Endothelial cell (in vitro differentiated cells): ENCODE data around the gene PCSK6. TPM values are rescaled to one million over a fixed set of nuclear protein-coding genes. Genes with fewer than 3 reads are reported as not detected.

ENCODE experiments used
- DNase-seq: peaks from one replicate; pipeline ENCODE4 v3.0.0; 2021; ENCODE audit warnings: low spot score
- H3K27ac Mint-ChIP-seq: one replicate; pipeline ENCODE4 v1.8.0; 2021; ENCODE audit warnings: mixed read lengths, inconsistent platforms; ENCODE audit not compliant: unreplicated experiment
- H3K27me3 Mint-ChIP-seq: one replicate; pipeline ENCODE4 v1.8.0; 2021; ENCODE audit warnings: mild to moderate bottlenecking, moderate library complexity, mixed read lengths, inconsistent platforms; ENCODE audit not compliant: unreplicated experiment
- H3K36me3 Mint-ChIP-seq: one replicate; pipeline ENCODE4 v1.8.0; 2021; ENCODE audit warnings: mild to moderate bottlenecking, low read depth, mixed read lengths, inconsistent platforms; ENCODE audit not compliant: unreplicated experiment
- H3K4me1 Mint-ChIP-seq: one replicate; pipeline ENCODE4 v1.8.0; 2021; ENCODE audit warnings: mild to moderate bottlenecking, mixed read lengths, inconsistent platforms; ENCODE audit not compliant: unreplicated experiment
- H3K4me3 Mint-ChIP-seq: one replicate; pipeline ENCODE4 v1.8.0; 2021; ENCODE audit warnings: mild to moderate bottlenecking, mixed read lengths, inconsistent platforms; ENCODE audit not compliant: unreplicated experiment
- H3K9me3 Mint-ChIP-seq: one replicate; pipeline ENCODE4 v1.8.0; 2021; ENCODE audit warnings: mixed read lengths, inconsistent platforms; ENCODE audit not compliant: unreplicated experiment
- CTCF ChIP-seq: fragments of 200-600 bp; sonication (generic); IDR thresholded peaks from one replicate; pipeline ENCODE4 v1.5.0; 2021; ENCODE audit warnings: antibody characterized with exemption; ENCODE audit not compliant: unreplicated experiment
- total RNA-seq: library from RNA; stranded (reverse); fragmentation: NEBNext Ultra II Directional; extraction: Animal tissue kit (Norgen Biotek cat#: 25700); gene quantifications from one replicate; pipeline ENCODE4 v1.2.1, GENCODE V29; 2021; ENCODE audit not compliant: unreplicated experiment

PCSK6 gene
- total RNA-seq, 1 donor from 2014 or later: 0.13 TPM

DNA sequence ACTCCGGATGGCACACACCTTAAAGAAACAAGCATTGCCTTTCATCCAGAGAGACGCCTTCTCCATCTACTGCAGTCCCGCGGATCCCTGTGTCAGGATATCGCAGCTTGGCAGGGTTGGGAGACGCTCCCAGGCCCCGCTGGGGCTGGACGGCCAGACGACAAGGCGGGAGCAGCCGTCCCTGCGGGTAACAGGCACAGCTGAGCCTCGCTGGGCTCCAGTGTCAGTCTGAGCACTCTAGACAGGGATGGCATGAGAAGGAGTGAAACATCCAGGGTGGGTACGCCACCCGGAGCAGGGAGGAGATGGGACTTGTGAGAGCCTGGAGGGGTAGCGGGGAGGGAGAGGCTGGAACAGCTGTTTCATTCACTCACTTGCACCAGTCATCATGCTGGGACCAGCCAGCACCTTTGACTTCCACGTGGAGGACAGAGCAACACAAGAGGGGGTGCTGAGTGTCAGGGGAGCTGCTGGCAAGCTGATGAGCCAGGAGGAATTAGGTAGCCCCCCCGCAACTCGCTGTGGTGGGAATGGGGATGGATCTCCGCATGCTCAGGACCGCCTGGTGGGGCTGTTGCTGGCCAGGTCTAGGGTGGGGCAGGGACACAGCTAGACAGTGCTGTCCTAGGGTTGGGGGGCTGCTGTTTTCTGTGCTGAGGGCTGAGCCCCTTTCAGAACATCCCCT lies 162.9 kb downstream of the PCSK6 start:
- peaks cover 33% of the 10 kb centered on the region for H3K27me3 Mint-ChIP-seq
- no peaks in the 10 kb centered on the region for H3K4me1 Mint-ChIP-seq
- no peak overlapping the region for H3K4me3 Mint-ChIP-seq
- peak overlapping the region; percentile 14 for H3K27ac Mint-ChIP-seq
- H3K36me3 Mint-ChIP-seq: no peaks in the 10 kb centered on the region
- DNase-seq: no peak
- no peaks in the 10 kb centered on the region for H3K9me3 Mint-ChIP-seq
- no peak for TF ChIP-seq CTCF

DNA sequence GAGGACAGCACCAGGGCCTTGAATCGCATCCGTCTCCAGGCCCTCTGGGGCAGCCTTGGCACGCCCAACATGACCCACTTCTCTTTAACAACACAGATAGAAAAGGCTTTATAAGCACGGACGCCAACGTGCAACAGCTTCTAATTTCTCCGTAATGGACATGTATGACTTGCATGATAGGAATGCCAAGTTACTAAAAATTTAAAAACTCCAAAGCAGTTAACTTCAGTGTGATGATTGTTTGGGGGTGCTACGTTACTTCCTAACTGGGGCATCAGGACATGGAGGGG lies 163.5 kb downstream of the PCSK6 start:
- no peak for TF ChIP-seq CTCF
- Mint-ChIP-seq H3K27me3 (peaks cover 37% of the 10 kb centered on the region), H3K27ac (no peak overlapping the region), H3K9me3 (no peaks in the 10 kb centered on the region), H3K36me3 (no peaks in the 10 kb centered on the region), H3K4me1 (no peaks in the 10 kb centered on the region), H3K4me3 (no peak overlapping the region)
- DNase-seq: no peak

DNA sequence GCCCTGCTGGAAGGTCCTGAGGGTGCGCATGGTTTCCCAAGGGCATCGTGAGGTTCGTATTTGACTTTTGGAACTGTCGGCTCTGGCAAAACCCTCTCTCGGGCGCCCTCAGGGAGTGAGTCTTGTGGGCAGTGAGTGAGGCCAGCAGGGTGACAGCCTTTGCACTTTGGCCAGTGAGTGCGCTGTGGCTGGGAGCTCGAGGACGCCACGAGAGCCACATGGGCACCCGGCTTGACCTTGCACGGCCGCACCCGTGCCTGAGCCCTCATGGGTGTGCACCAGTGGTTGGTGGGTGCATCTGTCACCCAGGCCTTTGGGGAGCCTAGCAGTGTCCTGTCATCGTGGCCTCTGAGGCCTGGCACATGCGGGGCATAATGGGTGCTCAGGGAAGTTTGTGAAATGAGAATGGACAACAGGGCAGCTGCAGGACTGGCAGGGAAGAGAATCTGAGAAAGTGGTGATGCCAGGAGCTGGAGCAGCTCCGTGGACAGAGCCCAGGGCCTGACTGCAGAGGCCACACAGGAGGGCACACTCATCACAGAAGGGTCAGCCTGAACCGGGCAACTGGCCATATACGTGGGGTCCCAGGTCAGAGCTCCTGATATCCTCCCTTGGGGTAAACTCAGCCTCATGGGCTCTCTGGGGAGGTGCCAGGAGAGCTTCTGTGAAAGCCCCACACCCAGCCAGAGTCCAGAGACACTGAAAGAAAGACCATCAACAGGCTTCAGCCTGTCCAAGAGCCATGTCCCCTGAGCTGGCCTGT lies 164.1 kb downstream of the PCSK6 start:
- H3K27ac Mint-ChIP-seq: no peak overlapping the region

GRCh38 chr15:101324524-101325177 lies 164.9 kb downstream of the PCSK6 start:
- H3K4me1 Mint-ChIP-seq: peaks cover 2% of the 10 kb centered on the region
- TF ChIP-seq CTCF: no peak
- DNase-seq: no peak
- H3K36me3 Mint-ChIP-seq: no peaks in the 10 kb centered on the region
- no peak overlapping the region for H3K4me3 Mint-ChIP-seq
- H3K9me3 Mint-ChIP-seq: no peaks in the 10 kb centered on the region
- no peak overlapping the region for H3K27ac Mint-ChIP-seq
- peaks cover 29% of the 10 kb centered on the region for H3K27me3 Mint-ChIP-seq

More for the DNA sequence above, 164.1 kb downstream of the PCSK6 start:
- no peak for DNase-seq
- peaks cover 2% of the 10 kb centered on the region for H3K4me1 Mint-ChIP-seq
- no peaks in the 10 kb centered on the region for H3K9me3 Mint-ChIP-seq
- H3K27me3 Mint-ChIP-seq: peaks cover 34% of the 10 kb centered on the region
- H3K4me3 Mint-ChIP-seq: no peak overlapping the region
- TF ChIP-seq CTCF: no peak
- H3K36me3 Mint-ChIP-seq: no peaks in the 10 kb centered on the region
